Gastroesophageal sphincter (tissue), 4 donors: ENCODE data around the gene GMPR2. TPM values are rescaled to one million over a fixed set of nuclear protein-coding genes. Genes with fewer than 3 reads are reported as not detected.
A peak's percentile ranks its signal among the peaks of the same experiment; 100 is the strongest.

Source experiments
- ATAC-seq: fragments of 150-250 bp; one replicate; pipeline ENCODE4 v1.9.1; 2016; ENCODE audit warnings: mild to moderate bottlenecking, moderate library complexity
- H3K27ac ChIP-seq, 4 donors: fragments of 200-600 bp; sonication (generic) in 3 of 4; 1 replicate in 3 of 4; 2 replicates in 1 of 4; pipeline ENCODE4 v1.5.1; 2016 to 2019
- H3K27me3 ChIP-seq: fragments of 200-600 bp; sonication (generic); one replicate; pipeline ENCODE4 v1.5.1; 2019
- H3K36me3 ChIP-seq, 2 donors: fragments of 200-600 bp; sonication (generic); one replicate each; pipeline ENCODE4 v1.5.1; 2019; ENCODE audit warnings: control low read depth in 1 of 2
- H3K4me1 ChIP-seq, 3 donors: fragments of 200-600 bp; sonication (generic); 1 replicate in 2 of 3; 2 replicates in 1 of 3; pipeline ENCODE4 v1.5.1; 2016 to 2019; ENCODE audit warnings: control low read depth in 2 of 3
- H3K4me3 ChIP-seq, 2 donors: fragments of 200-600 bp; sonication (generic); one replicate each; pipeline ENCODE4 v1.5.1; 2019; ENCODE audit warnings: mild to moderate bottlenecking in 1 of 2, moderate library complexity in 1 of 2
- H3K9me3 ChIP-seq, 3 donors: fragments of 200-600 bp; sonication (generic); one replicate each; pipeline ENCODE4 v1.5.1; 2017 to 2019; ENCODE audit warnings: control low read depth in 2 of 3
- CTCF ChIP-seq, 4 experiments: fragments of 200-600 bp in 2 of 4; fragments of 450-650 bp in 2 of 4; sonication (generic) in 1 of 4; IDR thresholded peaks; one replicate each; pipeline ENCODE4 v1.5.1; 2017 to 2019; ENCODE audit warnings: antibody characterized with exemption in 4 of 4, mild to moderate bottlenecking in 2 of 4, moderate library complexity in 2 of 4
- EP300 ChIP-seq: sonication (generic); formaldehyde crosslinking; IDR thresholded peaks from one replicate; pipeline ENCODE4 v1.6.1; 2017; ENCODE audit warnings: antibody characterized with exemption, mild to moderate bottlenecking
- POLR2A ChIP-seq, 2 donors: fragments of 450-650 bp; IDR thresholded peaks; one replicate each; pipeline ENCODE4 v1.6.1; 2017; ENCODE audit warnings: antibody characterized with exemption in 2 of 2, mild to moderate bottlenecking in 2 of 2, moderate library complexity in 1 of 2
- POLR2AphosphoS5 ChIP-seq: sonication (generic); formaldehyde crosslinking; IDR thresholded peaks from one replicate; pipeline ENCODE4 v1.6.1; 2017; ENCODE audit warnings: antibody characterized with exemption
- WGBS, 2 donors: methylation state at CpG; one replicate each; pipeline ENCODE4 v1.1.5; 2018; ENCODE audit warnings: low coverage in 1 of 2; 5-methylcytosine and 5-hydroxymethylcytosine counted together
- total RNA-seq, 4 donors: library from RNA; depleted of rRNA; stranded (reverse); fragments of >200 nt; gene quantifications; one replicate each; pipeline ENCODE4 v1.1.0, GENCODE V29; 2016

The GMPR2 gene
- total RNA-seq, 4 donors from 2014 or later: 46.0 to 70.5 (median 59.8) TPM

- Histone ChIP-seq H3K36me3 (peaks cover 0 to 70% of the 10 kb centered on the region in 2 donors), H3K9me3 (no peaks in the 10 kb centered on the region), H3K27me3 (no peaks in the 10 kb centered on the region), H3K4me1 (peaks cover 0 to 30% (median 10%) of the 10 kb centered on the region in 3 donors), H3K27ac (peak overlapping the region in 3 of 4 donors; percentile 72 to 83 (median 81)), H3K4me3 (peak overlapping the region in 1 of 2 donors; percentile 77)
- TF ChIP-seq CTCF (IDR thresholded peaks at IDR 0.05) (no peak), POLR2A (IDR thresholded peaks at IDR 0.05) (no peak), POLR2AphosphoS5 (no peak), EP300 (no peak)
- WGBS, 2 donors: 0% methylated on average over 3 of the region's 3 CpGs; no CpG with 5 or more reads in 1 of the 2 donors
- no peak for ATAC-seq
Observed at GRCh38 chr14:24189059-24189375, 43.7 kb upstream of the GMPR2 start.

GRCh38 chr14:24189460-24189859, 43.3 kb upstream of the GMPR2 start:
- peak overlapping the region in 3 of 4 donors; percentile 72 to 83 (median 81) for H3K27ac ChIP-seq
- TF ChIP-seq CTCF (IDR thresholded peaks at IDR 0.05) (no peak), POLR2A (IDR thresholded peaks at IDR 0.05) (no peak), POLR2AphosphoS5 (no peak), EP300 (no peak)
- peaks cover 0 to 66% of the 10 kb centered on the region in 2 donors for H3K36me3 ChIP-seq
- H3K27me3 ChIP-seq: no peaks in the 10 kb centered on the region
- no peaks in the 10 kb centered on the region for H3K9me3 ChIP-seq
- H3K4me1 ChIP-seq: peaks cover 0 to 35% (median 14%) of the 10 kb centered on the region in 3 donors
- WGBS, 2 donors: 82 to 93% methylated on average over 3 to 8 of the region's 9 CpGs
- no peak overlapping the region for H3K4me3 ChIP-seq
- ATAC-seq: no peak

GRCh38 chr14:24190416-24190815, 42.3 kb upstream of the GMPR2 start:
- Histone ChIP-seq H3K36me3 (peaks cover 0 to 56% of the 10 kb centered on the region in 2 donors), H3K9me3 (no peaks in the 10 kb centered on the region), H3K4me1 (peaks cover 0 to 41% (median 19%) of the 10 kb centered on the region in 3 donors), H3K4me3 (no peak overlapping the region), H3K27me3 (no peaks in the 10 kb centered on the region), H3K27ac (no peak overlapping the region)
- no peak for ATAC-seq
- 85 to 88% methylated on average over 5 to 8 of the region's 10 CpGs for WGBS, 2 donors
- TF ChIP-seq POLR2AphosphoS5 (no peak), CTCF (IDR thresholded peaks at IDR 0.05) (no peak), POLR2A (IDR thresholded peaks at IDR 0.05) (no peak), EP300 (no peak)

- H3K9me3 ChIP-seq: no peaks in the 10 kb centered on the region
- WGBS, 2 donors: 90 to 95% methylated on average over 2 to 14 of the region's 15 CpGs
- ATAC-seq: no peak
- H3K4me1 ChIP-seq: peaks cover 4 to 50% (median 19%) of the 10 kb centered on the region in 3 donors
- H3K27ac ChIP-seq: no peak overlapping the region
- H3K27me3 ChIP-seq: no peaks in the 10 kb centered on the region
- peaks cover 0 to 41% of the 10 kb centered on the region in 2 donors for H3K36me3 ChIP-seq
- TF ChIP-seq EP300: no peak
- no peak for TF ChIP-seq CTCF (IDR thresholded peaks at IDR 0.05)
- H3K4me3 ChIP-seq: no peak overlapping the region
Observed at GRCh38 chr14:24192933-24193332, 39.8 kb upstream of the GMPR2 start.

- H3K9me3 ChIP-seq: no peaks in the 10 kb centered on the region
- H3K27ac ChIP-seq: peak overlapping the region in 3 of 4 donors; percentile 96 to 99 (median 96)
- TF ChIP-seq EP300 (no peak), POLR2AphosphoS5 (no peak), POLR2A (IDR thresholded peaks at IDR 0.05) (no peak), CTCF (IDR thresholded peaks at IDR 0.05) (no peak)
- peaks cover 4 to 51% (median 16%) of the 10 kb centered on the region in 3 donors for H3K4me1 ChIP-seq
- H3K27me3 ChIP-seq: no peaks in the 10 kb centered on the region
- H3K36me3 ChIP-seq: peaks cover 0 to 45% of the 10 kb centered on the region in 2 donors
- 73% methylated on average over 6 to 7 of the region's 7 CpGs for WGBS, 2 donors
- peak overlapping the region; percentile 82 to 83 for H3K4me3 ChIP-seq
- ATAC-seq: no peak
Observed at GRCh38 chr14:24194186-24194872, 38.4 kb upstream of the GMPR2 start.
